IMR-90 (cell line): Measurements from ENCODE around the gene EBF3. TPM values are rescaled to one million over a fixed set of nuclear protein-coding genes. Genes with fewer than 3 reads are reported as not detected.

Experiments
- ATAC-seq: fragments of 200-7000 bp; cut with Tn5 transposase; 2 replicates; pipeline ENCODE4 v1.9.1; 2020; ENCODE audit warnings: low read depth, mild to moderate bottlenecking, moderate library complexity
- BruUV-seq: library from RNA; stranded (reverse); fragments of 400-500 nt; replicated peaks from 2 replicates; lab custom pipeline; 2021; lab: Mats Ljungman, UMichigan
- CTCF ChIA-PET: fragments of 300-600 bp; formaldehyde crosslinking; extraction: SDS; loops from one replicate; lab custom pipeline; 2021; ENCODE audit warnings: antibody characterized with exemption; lab: Yijun Ruan, JAX
- POLR2A ChIA-PET: fragments of 300-600 bp; sonication (Branson Sonifier 250); formaldehyde crosslinking; loops from one replicate; lab custom pipeline; 2022; ENCODE audit warnings: antibody characterized with exemption; ENCODE audit not compliant: unreplicated experiment; lab: Charles Lee
- DNase-seq: peaks from one replicate; pipeline ENCODE4 v3.0.0; 2013
- H2AFZ ChIP-seq: replicated peaks from 2 replicates; pipeline ENCODE3; 2013; ENCODE audit warnings: low read length, mild to moderate bottlenecking; ENCODE audit not compliant: poor library complexity
- H2AK5ac ChIP-seq: 2 replicates; pipeline ENCODE4 v1.6.1; 2013; ENCODE audit warnings: low read depth, low read length, inconsistent platforms
- H2AK9ac ChIP-seq: replicated peaks from 2 replicates; pipeline ENCODE3; 2013; ENCODE audit warnings: mild to moderate bottlenecking, low read depth, low read length, moderate library complexity; ENCODE audit not compliant: poor library complexity
- H2BK120ac ChIP-seq: 2 replicates; pipeline ENCODE4 v1.6.1; 2013; ENCODE audit warnings: low read depth, low read length, inconsistent platforms
- H2BK15ac ChIP-seq: 3 replicates; pipeline ENCODE4 v1.6.1; 2013; ENCODE audit warnings: low read depth, low read length, inconsistent platforms
- H2BK20ac ChIP-seq: 2 replicates; pipeline ENCODE4 v1.6.1; 2013; ENCODE audit warnings: low read depth, mild to moderate bottlenecking, inconsistent platforms, low read length, moderate library complexity
- H2BK5ac ChIP-seq: 2 replicates; pipeline ENCODE4 v1.6.1; 2013; ENCODE audit warnings: mild to moderate bottlenecking, low read depth, low read length, inconsistent platforms; ENCODE audit not compliant: poor library complexity, severe bottlenecking
- H3K14ac ChIP-seq: replicated peaks from 2 replicates; pipeline ENCODE4 v1.6.1; 2013; ENCODE audit warnings: low read depth, low read length, inconsistent platforms
- H3K18ac ChIP-seq: 2 replicates; pipeline ENCODE4 v1.6.1; 2013; ENCODE audit warnings: low read depth, low read length, control low read depth
- H3K23ac ChIP-seq: 2 replicates; pipeline ENCODE4 v1.6.1; 2013; ENCODE audit warnings: low read depth, low read length, inconsistent platforms
- H3K27ac ChIP-seq: 2 replicates; pipeline ENCODE4 v1.5.1; 2013; ENCODE audit warnings: mild to moderate bottlenecking, control low read depth, low read length; ENCODE audit not compliant: insufficient read depth
- H3K27me3 ChIP-seq: 2 replicates; pipeline ENCODE4 v1.6.1; 2013; ENCODE audit warnings: low read length; ENCODE audit not compliant: control insufficient read depth, insufficient read depth
- H3K36me3 ChIP-seq: 2 replicates; pipeline ENCODE4 v1.6.1; 2013; ENCODE audit warnings: low read length, mixed read lengths; ENCODE audit not compliant: control insufficient read depth, insufficient read depth
- H3K4ac ChIP-seq: 2 replicates; pipeline ENCODE4 v1.6.1; 2013; ENCODE audit warnings: low read depth, low read length, inconsistent platforms
- H3K4me1 ChIP-seq: 2 replicates; pipeline ENCODE4 v1.6.1; 2013; ENCODE audit warnings: low read length, mixed read lengths; ENCODE audit not compliant: control insufficient read depth, insufficient read depth
- H3K4me2 ChIP-seq: 2 replicates; pipeline ENCODE4 v1.6.1; 2013; ENCODE audit warnings: low read depth, mild to moderate bottlenecking, control low read depth, low read length, moderate library complexity
- H3K4me3 ChIP-seq: 2 replicates; pipeline ENCODE4 v1.5.1; 2013; ENCODE audit warnings: low read depth, mild to moderate bottlenecking, control low read depth, low read length, moderate library complexity; ENCODE audit not compliant: insufficient read depth
- H3K56ac ChIP-seq: 2 replicates; pipeline ENCODE4 v1.6.1; 2013; ENCODE audit warnings: low read length, inconsistent platforms; ENCODE audit not compliant: insufficient read depth; ENCODE audit errors: extremely low read depth
- H3K79me1 ChIP-seq, 2 experiments: 2 replicates each; pipeline ENCODE4 v1.6.1; 2013; ENCODE audit warnings: low read length in 2 of 2, inconsistent platforms in 1 of 2, low read depth in 1 of 2
- H3K9ac ChIP-seq: 2 replicates; pipeline ENCODE4 v1.6.1; 2013; ENCODE audit warnings: low read depth, low read length, control low read depth
- H3K9me1 ChIP-seq: 2 replicates; pipeline ENCODE4 v1.6.1; 2013; ENCODE audit warnings: low read length, inconsistent platforms; ENCODE audit not compliant: insufficient read depth
- H3K9me3 ChIP-seq: 2 replicates; pipeline ENCODE4 v1.6.1; 2013; ENCODE audit warnings: low read length; ENCODE audit not compliant: control insufficient read depth, insufficient read depth
- H4K20me1 ChIP-seq: 2 replicates; pipeline ENCODE4 v1.6.1; 2013; ENCODE audit warnings: low read length, inconsistent platforms; ENCODE audit not compliant: insufficient read depth
- H4K5ac ChIP-seq: 2 replicates; pipeline ENCODE4 v1.6.1; 2013; ENCODE audit warnings: mild to moderate bottlenecking, low read depth, low read length, control low read depth
- H4K8ac ChIP-seq, 2 experiments: 2 replicates each; pipeline ENCODE4 v1.6.1; 2013; ENCODE audit warnings: low read depth in 2 of 2, low read length in 2 of 2, control low read depth in 1 of 2, inconsistent platforms in 1 of 2
- H4K91ac ChIP-seq: 2 replicates; pipeline ENCODE4 v1.6.1; 2013; ENCODE audit warnings: low read depth, low read length, inconsistent platforms; ENCODE audit not compliant: insufficient read depth
- BHLHE40 ChIP-seq: fragments of 150-350 bp; IDR thresholded peaks from 2 replicates; pipeline ENCODE4 v1.6.1; 2016; ENCODE audit warnings: mild to moderate bottlenecking, low read depth, low read length
- CHD1 ChIP-seq: IDR thresholded peaks from 2 replicates; pipeline ENCODE4 v1.6.1; 2012; ENCODE audit warnings: low read depth, low read length, improper control_type of control experiment
- FOS ChIP-seq: fragments of 150-350 bp; IDR thresholded peaks from 2 replicates; pipeline ENCODE4 v1.6.1; 2016; ENCODE audit warnings: low read depth, low read length
- MAZ ChIP-seq: IDR thresholded peaks from 2 replicates; pipeline ENCODE4 v1.6.1; 2012; ENCODE audit warnings: low read depth, mild to moderate bottlenecking, low read length, improper control_type of control experiment, moderate library complexity, borderline replicate concordance
- MXI1 ChIP-seq: IDR thresholded peaks from 2 replicates; pipeline ENCODE4 v1.6.1; 2012; ENCODE audit warnings: low read depth, mild to moderate bottlenecking, low read length, moderate library complexity, borderline replicate concordance
- NFE2L2 ChIP-seq: fragments of 150-350 bp; IDR thresholded peaks from 2 replicates; pipeline ENCODE4 v1.6.1; 2016; ENCODE audit warnings: low read depth, mild to moderate bottlenecking, low read length
- SMC3 ChIP-seq: fragments of 150-350 bp; IDR thresholded peaks from 2 replicates; pipeline ENCODE4 v1.6.1; 2016; ENCODE audit warnings: low read depth, mild to moderate bottlenecking, antibody characterized with exemption, low read length, moderate library complexity
- USF2 ChIP-seq: fragments of 150-350 bp; IDR thresholded peaks from 2 replicates; pipeline ENCODE4 v1.6.1; 2017; ENCODE audit warnings: mild to moderate bottlenecking, antibody characterized with exemption, low read length, low read depth
- WGBS, 2 experiments: methylation state at CpG; one replicate each; pipeline versions ENCODE4 v1.1.5 to v1.1.7; 2013; ENCODE audit warnings: missing lambda C conversion rate in 2 of 2; ENCODE audit not compliant: insufficient read length in 1 of 2; ENCODE audit errors: extremely low coverage in 2 of 2; 5-methylcytosine and 5-hydroxymethylcytosine counted together
- dilution Hi-C: fragments of 300-500 bp; cut with HindIII; formaldehyde crosslinking; loops from one replicate; pipeline ENCODE4 v1.14.3; 2018; ENCODE audit warnings: low sequenced_read_pairs; ENCODE audit not compliant: unreplicated experiment
- in situ Hi-C: fragments of 300-500 bp; cut with MboI; formaldehyde crosslinking; loops from 3 replicates; pipeline ENCODE4 v1.14.3; 2019; ENCODE audit warnings: low sequenced_read_pairs, inconsistent platforms, mixed read lengths
- intact Hi-C: fragments of 100-400 bp; cut with micrococcal nuclease; formaldehyde crosslinking; loops from 2 replicates; pipeline ENCODE4 v1.10.0; 2022
- polyA plus RNA-seq, 3 experiments: library from polyadenylated mRNA; depleted of rRNA; stranded (reverse); fragments of >200 nt; gene quantifications; 2 replicates each; pipeline ENCODE4 v1.2.3, GENCODE V29; 2012; ENCODE audit warnings: low replicate concordance in 1 of 3
- total RNA-seq: library from RNA; depleted of rRNA; stranded (reverse); fragments of >200 nt; gene quantifications from 2 replicates; pipeline ENCODE4 v1.2.3, GENCODE V29; 2012

EBF3 gene
- total and polyA plus RNA-seq, 2 of the 4 experiments (the other 2 are of a cell fraction) = 0.36 to 0.70 TPM

- intact Hi-C loops = no loop called here
- Histone ChIP-seq H2AK5ac (no peak overlapping the region), H3K56ac (no peak overlapping the region), H3K23ac (no peak overlapping the region), H3K18ac (no peak overlapping the region), H3K4me1 (no peaks in the 10 kb centered on the region), H3K9me1 (no peaks in the 10 kb centered on the region), H3K27ac (no peak overlapping the region), H3K9ac (no peak overlapping the region), H2AFZ (no peak overlapping the region), H4K91ac (no peak overlapping the region), H3K27me3 (no peaks in the 10 kb centered on the region), H2BK5ac (no peak overlapping the region), H2BK20ac (no peak overlapping the region), H3K9me3 (peaks cover 14% of the 10 kb centered on the region), H2AK9ac (no peak overlapping the region), H4K20me1 (no peaks in the 10 kb centered on the region), H3K79me1 (no peaks in the 10 kb centered on the region), H4K5ac (no peak overlapping the region), H2BK15ac (no peak overlapping the region), H3K14ac (no peak overlapping the region), H4K8ac (no peak overlapping the region), H3K4me2 (no peak overlapping the region), H3K4ac (no peak overlapping the region), H3K4me3 (no peak overlapping the region), H2BK120ac (no peak overlapping the region), H3K36me3 (peaks cover 3% of the 10 kb centered on the region; the same call in 1 of the 2 replicates)
- DNase-seq (no peak), ATAC-seq (no peak)
- POLR2A ChIA-PET = no interaction called here
- WGBS, 2 experiments = 81% methylated on average over 5 of the region's 22 CpGs; no CpG with 5 or more reads in 1 of the 2 experiments
- TF ChIP-seq USF2 = no peak
- TF ChIP-seq MXI1 = no peak
- no peak for TF ChIP-seq NFE2L2
- TF ChIP-seq SMC3 = no peak
- no peak for TF ChIP-seq BHLHE40
- TF ChIP-seq CHD1 = no peak
- no peak for TF ChIP-seq FOS
- no peak for TF ChIP-seq MAZ
- in situ Hi-C loops = no loop called here
- BruUV-seq = no TSS peak
- dilution Hi-C loops = no loop called here
- CTCF ChIA-PET = no interaction called here
These were observed 94.2 kb downstream of the EBF3 start for GRCh38 chr10:129869596-129870473.
